GM19468 (cell line): Measurements from ENCODE around the gene ACIN1.
"Not testable (repeated sequence)": the region's sequence is repeated elsewhere in the genome, so short reads cannot be mapped to it uniquely, and the experiment has no call there.

Experiments
- ATAC-seq: cut with Tn5 transposase; IDR thresholded peaks from one replicate; pipeline ENCODE4 v1.9.1; 2021; ENCODE audit warnings: mild to moderate bottlenecking, moderate library complexity, moderate number of reproducible peaks; ENCODE audit not compliant: unreplicated experiment; ENCODE audit errors: extremely low read depth

Gene ACIN1

DNA sequence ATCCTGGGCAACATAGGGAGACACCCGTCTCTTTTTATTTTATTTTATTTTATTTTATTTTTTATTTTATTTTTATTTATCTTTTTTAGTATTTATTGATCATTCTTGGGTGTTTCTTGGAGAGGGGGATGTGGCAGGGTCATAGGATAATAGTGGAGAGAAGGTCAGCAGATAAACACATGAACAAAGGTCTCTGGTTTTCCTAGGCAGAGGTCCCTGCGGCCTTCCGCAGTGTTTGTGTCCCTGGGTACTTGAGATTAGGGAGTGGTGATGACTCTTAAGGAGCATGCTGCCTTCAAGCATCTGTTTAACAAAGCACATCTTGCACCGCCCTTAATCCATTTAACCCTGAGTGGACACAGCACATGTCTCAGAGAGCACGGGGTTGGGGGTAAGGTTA is 12.7 kb upstream of the ACIN1 start:
- not testable (repeated sequence) for ATAC-seq

DNA sequence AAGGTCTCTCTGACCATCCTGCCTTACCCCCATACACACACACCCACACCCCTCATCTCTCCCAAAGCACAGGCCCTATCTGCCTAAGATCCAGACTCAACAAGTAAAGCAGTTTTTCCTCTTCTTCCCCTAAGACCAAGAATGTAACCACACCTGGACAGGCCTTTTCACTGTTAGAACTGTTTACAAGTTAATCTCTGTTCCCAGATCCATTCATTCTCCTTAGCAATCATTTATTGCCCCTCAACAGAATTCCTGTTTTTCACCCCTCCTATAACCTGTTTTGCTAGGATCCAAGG is 11.8 kb upstream of the ACIN1 start:
- ATAC-seq: no peak

DNA sequence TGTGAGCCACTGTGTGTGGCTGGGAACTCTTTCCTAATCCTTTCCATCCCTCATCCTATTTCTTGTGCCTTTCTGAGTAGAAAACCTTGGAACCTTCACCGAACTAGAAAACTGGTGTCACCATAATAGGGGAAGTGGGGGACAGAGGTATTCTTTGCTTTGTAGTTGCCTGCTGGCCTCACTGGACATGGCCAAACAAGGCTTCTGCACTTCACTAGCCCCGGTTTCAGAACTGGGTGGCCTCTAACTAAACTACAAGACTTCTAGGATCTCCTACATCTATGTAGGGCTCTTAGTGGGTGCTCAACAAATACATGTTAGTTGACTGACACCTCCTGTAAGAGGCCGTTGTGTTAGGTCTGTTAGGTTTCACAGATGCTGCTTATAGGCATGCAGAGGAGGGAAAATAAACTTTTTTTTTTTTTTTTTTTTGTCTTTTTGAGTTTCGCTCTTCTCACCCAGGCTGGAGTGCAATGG is 10.4 kb upstream of the ACIN1 start:
- no peak for ATAC-seq

DNA sequence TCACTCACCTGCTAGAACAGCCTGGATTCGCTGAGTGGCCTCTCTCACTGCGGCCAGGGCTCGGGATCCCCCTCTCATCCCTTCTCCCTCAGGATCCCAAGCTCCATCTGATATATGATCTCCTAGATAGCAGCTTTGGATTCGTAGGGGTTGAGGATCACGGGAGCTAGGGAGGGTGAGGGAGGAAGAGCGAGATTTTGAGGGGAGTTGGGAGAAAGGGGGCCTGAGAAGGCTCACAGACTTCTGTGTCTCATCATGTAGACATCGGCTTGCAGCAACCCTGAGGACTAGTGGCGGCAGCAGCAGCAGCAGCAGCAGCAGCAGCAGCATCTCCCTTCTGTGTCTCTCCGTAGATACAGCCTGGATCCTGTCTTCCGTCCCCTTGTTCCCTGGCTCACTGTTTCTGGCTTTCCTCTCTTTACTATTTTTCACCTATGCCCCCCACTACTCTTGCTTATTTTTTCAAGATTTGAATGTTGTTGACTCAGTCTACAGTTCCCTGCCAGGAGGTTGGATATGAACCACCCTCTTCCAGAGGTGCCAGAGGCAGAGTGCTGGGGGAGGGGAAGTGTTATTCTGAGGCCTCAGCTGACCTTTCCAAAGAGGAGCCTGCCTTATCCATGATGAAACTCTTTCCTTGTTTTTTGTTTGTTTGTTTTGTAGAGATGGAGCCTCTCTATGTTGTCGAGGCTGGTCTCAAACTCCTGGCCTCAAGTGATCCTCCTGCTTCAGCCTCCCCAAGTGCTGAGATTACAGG is 9.8 kb upstream of the ACIN1 start, which contains the start of gene CIROP:
TSS of gene CIROP (minus strand) at position 399 of the 757 bp plus-strand sequence. CDS start at position 330, 69 bp downstream.
- ATAC-seq: no peak

DNA sequence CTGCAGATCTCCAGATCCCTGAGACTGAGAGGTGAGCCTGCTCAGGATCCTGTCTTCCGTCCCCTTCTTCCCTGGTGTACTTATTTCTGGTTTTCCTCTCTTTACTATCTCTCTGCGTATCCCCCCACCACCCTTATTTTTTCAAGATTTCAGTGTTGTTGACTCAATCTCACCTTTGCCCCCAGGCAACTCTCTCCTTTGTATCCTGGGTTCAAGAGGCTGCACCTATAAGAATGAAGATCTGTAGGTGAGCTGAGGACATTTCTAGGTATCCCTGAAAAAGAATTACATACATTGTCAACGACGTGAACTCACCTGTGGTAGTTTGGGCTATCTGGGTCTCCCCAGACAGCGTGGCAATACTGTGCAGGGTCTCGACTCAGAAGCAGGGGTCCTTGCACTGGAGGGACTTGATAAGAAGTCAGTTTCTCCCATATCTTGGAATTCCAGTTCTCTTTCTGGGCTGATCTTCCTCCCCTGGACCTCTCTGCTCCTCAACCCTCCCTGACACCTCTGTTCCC is 9.2 kb upstream of the ACIN1 start:
- no peak for ATAC-seq

DNA sequence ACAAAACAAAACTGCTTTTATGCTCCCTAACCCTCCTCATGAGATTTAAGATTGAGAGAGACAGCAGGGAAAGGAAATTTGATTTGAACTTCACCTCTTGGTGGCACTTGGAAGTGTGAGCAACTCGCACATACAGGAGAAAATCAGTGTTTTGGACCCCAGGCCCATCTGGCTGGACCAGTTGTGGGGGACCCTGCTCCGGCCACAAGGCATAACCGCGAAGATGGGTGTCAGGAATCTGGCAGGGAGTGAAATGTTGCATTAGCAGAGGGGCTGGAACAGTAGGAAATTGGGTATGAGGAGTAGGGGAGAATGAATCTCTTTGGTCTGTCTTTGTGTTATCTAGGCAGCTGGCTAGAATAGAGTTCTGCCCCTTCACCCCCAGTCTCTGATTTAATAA is 8.6 kb upstream of the ACIN1 start:
- ATAC-seq: no peak

DNA sequence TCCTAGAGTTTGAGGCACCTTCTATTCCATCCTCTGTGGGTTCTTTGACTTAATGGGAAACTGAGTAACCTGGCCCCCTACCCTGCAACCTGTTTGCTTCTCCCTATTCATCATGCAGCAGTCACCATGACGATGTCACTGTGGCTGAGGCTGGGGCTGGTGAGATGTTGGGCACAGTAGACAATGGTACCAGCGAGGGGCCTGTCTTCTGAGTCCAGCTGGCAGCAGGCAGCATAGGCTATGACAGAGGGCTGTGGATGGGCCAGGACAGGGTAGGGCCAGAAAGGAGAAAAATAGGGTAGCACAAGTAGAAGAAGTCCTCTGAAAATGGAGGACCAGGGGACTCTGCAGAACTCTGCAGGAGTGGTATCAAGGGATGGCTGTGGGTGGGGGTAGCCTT is 7.9 kb upstream of the ACIN1 start:
- ATAC-seq: no peak

DNA sequence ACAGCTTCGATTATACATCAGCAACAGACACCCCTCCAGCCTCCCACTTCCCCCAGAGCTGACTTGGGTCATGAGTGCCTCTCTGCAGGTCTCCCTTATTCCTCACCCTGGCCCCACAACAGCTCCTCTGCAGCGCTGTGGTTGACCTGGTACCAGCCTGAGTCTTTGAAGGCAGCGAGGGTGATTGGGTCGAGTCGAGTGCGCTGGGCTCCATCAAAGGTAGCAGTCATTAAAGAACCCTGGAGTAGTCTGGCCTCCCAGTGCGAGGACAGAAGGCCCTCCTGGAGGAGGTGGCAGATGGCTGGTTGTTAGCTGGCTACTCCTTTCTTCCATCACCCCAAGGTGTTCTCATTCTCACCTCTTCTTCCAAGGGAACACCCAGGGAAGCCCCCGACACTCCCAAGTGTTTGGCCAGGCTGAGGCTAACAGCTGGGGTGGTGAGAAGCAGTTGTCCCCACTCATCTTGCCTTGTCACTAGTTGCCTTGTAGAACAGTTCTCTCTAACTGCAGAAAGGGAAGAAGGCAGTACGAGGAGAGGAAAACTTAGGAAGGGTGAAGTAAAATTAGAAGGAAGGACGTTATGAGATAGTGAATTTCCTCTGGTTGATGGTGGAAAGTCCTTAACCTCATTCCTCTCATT is 7.2 kb upstream of the ACIN1 start:
- no peak for ATAC-seq

DNA sequence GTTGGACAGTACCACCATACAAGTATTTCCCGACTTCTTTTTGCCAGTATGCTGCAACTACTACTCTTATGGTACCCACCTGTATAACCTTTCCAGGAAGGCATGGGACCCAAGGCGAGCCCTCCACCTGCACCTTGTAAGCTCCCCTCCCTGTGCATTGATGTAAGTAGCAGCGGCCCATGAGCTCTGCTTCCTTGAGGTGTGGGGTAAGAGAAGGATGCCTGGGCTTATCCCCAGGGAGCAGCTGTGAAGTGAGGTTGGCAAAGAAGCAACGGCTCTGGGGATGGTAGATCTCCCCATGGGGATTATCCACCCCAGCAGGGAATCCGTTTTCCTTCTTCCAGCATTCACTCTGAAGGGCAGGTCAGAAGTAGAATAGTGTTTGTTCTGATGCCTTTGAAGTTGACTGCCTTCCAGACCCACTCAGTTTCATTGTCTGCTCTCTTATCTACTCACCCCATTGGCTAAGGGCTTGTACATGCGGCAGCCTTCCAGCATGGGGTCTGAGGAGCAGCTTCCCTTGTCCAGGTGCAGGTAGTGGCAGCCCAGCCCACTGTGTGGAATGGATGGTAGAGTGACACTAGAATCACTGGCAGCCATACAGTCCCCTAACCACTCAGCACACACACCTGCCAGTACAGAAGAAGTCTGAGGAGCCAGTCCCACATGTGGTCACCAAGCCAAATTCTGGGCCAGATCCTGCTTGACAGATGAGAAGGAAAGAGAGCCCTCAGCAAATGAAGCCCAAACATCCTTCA is 6.5 kb upstream of the ACIN1 start:
- ATAC-seq: no peak

DNA sequence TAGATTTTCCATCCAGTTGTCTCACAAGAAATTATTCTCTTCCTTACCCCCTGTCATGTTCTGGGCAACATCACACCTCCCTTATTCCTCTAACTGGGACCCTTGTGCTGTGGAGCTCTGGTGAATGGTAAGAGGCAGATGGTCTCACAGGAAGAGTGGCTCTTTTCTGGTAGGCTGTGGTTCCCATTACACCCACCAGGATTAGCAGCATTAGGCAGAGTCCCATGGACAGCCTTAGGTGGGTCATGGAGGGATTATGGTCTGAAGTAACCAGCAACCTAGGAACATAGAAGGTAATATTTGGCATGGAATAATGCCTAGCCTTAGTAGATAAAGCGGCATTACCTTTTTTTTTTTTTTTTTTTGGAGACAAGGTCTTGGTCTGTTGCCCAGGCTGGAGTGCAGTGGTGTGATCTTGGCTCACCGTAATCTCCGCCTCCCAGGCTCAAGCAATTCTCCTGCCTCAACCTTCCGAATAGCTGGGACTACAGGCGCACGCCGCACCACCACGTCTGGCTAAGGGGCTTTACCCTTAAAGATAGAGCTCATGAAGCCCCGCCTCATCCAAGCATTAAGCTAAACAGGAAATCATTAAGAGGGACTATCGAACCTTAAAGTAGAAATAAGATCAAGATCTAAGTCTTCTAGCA is 4.4 kb upstream of the ACIN1 start:
- ATAC-seq: no peak

DNA sequence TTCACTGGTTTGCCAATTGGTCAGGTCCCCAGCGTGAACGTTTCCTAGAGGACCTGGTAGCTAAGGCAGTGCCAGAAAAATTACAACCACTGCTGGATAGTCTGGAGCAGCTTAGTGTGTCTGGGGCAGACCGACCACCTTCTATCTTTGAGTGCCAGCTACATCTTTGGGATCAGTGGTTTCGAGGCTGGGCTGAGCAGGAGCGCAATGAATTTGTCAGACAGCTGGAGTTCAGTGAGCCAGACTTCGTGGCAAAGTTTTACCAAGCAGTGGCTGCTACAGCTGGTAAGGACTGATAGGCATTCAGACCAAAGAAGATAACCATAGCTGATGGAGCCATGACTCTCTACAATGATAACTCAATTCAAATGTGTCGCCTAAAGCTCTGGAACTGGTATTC is 2.9 kb upstream of the ACIN1 start:
- ATAC-seq: no peak

DNA sequence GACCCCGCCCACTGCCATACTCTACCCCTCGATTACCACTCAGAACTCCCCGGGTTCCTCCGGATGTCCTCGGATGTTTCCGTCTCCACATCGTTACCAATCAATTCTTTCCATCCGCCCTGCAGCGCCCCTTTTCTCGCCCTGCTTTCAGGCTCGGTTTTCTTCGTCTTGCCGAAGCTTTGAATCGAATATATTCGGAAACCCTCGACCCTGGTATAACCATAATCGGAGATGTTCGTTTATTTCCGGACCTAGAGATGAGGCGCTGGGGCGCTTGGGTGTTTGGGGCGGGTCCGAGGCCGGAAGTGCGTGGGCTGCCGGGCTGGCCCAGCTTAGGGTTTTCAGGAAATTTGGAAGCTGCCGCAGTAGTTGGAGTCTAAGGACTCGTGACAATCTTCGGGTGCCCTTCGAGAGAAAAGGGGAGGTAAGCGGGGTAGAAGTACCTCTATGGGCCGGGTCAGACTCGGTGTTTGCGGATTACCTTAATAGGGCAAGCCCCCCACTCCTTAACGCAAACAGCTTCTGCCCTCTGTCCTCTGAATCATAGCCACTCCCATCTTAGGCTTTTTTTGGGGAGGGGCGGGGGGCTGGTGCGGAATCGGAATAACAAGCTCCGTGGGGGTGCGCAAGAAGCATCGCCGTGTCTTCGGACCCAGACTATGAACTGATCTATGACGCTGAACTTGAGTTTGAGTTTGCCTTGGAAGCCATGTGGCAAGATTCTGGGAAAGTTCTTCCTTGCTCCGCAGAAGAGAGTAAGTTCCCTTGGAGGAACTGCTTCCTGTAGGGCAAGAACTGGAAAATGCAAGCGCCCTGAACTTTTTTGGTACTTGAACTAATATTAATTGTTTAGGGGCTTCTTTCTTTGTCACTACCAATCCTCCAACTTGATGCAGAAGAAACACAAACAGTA is 516 bp upstream of the ACIN1 start, which contains the start of gene C14orf119:
TSS of gene C14orf119 (plus strand) at position 310 of the 913 bp plus-strand sequence. CDS start 2,154 bp downstream, outside the sequence.
- peak; percentile 89 for ATAC-seq

DNA sequence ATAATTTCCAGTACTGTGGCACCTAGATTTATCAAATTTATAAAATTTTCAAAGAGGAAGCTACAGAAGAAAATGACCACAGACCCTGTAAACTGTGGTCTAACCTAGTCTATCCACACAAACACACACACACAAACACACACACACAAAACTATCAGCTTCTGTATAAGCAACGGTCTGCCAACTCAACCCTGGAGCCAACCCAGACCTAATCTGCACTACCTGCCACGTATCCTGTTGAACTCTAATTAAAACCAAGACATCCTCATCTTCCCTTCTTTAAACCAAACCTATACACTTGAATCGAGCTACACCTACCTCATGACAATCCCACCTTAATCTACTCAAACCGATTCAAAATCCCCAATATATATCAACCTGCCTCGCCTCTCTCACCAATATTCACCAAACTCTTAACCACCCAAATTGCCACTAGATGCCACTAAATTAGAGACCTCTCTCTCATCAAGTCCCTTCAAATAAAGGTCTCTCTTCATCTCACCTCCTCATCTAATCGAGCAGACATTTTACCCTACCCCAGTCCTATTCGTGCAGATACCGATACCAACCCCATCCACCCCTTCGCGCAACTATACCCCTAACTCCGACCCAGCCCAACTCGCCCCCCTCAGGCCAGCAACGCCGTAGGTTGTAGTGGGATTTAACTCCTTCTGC is 808 bp downstream of the ACIN1 start:
- peak; percentile 2 for ATAC-seq

DNA sequence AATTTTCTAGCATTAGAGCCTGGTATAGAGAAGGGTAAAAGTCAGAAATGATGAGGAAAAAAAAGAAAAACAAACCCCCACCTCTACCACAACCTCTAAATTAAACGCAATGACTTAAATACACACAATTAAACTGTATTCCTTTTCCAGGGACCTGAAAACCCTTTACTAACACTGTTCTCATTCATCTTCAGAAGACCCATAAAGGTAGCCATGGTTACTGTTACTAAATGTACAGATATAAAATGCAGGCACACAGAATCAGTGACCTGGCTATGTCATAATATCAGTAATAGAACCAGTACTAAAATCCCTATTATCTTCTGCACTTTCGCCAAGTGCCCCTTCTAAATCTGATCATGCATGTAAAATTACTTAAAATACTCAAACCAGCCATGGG is 1.4 kb downstream of the ACIN1 start:
- no peak for ATAC-seq

DNA sequence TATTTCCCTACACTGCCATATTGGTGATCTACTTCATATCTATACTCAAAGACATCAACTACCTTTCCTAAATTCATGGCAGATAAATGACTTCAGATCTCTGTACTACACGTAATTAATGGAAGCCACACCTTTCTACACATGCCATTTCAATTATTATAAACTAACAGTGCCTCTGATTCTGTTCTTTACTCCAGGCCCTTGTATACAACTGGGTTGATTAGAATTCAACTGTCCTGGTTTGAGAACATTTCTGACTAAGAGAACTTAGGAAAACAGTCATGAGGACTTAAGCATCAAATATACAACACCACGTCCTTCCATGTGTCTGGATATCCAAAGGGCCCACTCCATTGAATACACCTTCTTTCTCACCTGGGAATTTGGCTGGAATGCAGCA is 1.8 kb downstream of the ACIN1 start:
- no peak for ATAC-seq

DNA sequence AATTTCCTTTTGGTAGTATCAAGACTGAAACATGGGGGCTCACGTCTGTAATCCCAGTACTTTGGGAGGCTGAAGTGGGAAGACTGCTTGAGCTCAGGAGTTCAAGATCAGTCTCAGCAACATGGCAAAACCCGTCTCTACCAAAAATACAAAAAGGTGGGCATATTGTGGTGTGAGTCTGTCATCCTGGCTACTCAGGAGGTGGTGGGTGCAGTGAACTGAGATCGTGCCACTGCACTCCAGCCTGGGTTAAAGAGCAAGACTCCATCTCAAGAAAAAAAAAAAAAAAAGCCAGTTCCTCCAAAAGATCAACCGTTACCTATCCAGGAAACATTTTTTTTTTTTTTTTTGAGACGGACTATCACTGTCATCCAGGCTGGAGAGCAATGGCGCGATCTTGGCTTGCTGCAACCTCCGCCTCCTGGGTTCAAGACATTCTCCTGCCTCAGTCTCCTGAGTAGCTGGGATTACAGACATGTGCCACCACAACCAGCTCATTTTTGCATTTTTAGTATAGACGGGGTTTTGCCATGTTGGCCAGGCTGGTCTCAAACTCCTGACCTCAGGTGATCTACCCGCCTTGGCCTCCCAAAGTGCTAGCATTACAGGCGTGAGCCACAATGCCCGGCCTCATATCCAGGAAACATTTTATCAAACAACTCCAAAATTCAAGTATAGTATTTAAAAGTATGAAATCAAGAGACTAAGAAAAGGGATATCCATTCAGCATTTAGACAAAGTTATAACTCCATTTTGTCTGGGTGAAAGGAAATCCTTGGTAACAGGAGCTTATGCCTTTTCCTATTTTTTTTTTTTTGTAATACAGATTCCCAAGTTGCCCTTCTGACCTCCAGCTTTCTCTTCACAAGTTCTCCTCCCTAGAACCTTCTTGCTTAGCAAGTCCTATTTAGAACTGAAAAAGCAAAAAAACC is 3.4 kb downstream of the ACIN1 start:
- ATAC-seq: no peak

DNA sequence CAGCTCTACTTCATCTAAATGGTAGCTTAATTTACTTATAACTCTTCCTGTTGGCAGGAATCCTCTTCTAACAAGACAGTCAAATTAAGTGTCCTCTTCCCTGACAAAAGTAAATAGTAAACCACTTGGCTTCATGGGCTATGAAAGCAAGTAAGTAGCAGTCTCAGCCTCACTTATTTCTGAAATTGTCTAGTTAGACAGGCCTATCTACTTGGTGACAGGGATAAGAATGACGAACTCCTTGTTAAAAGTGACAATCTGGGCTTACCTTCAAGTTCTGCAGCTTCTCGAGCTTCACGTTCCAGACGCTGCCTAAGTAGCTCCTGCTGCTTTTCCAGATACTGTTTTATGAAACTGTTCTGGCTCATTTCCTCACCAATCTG is 4.7 kb downstream of the ACIN1 start:
- ATAC-seq: no peak
